GM18511 (cell line): ENCODE data around the gene STX3.
A peak's percentile ranks its signal among the peaks of the same experiment; 100 is the strongest.
"Not testable (repeated sequence)": the region's sequence is repeated elsewhere in the genome, so short reads cannot be mapped to it uniquely, and the experiment has no call there.

Experiments
- ATAC-seq: cut with Tn5 transposase; IDR thresholded peaks from one replicate; pipeline ENCODE4 v1.9.1; 2021; ENCODE audit warnings: mild to moderate bottlenecking, moderate library complexity; ENCODE audit not compliant: unreplicated experiment

Gene STX3

GRCh38 chr11:59829358-59829757, 74.2 kb downstream of the STX3 start:
- no peak for ATAC-seq

- no peak for ATAC-seq
Measured at GRCh38 chr11:59833602-59834001, 78.4 kb downstream of the STX3 start.

- ATAC-seq = no peak
Measured at GRCh38 chr11:59839615-59840014, 84.4 kb downstream of the STX3 start.

- peak; percentile 84 for ATAC-seq
Measured at GRCh38 chr11:59841514-59841913, 86.3 kb downstream of the STX3 start.

GRCh38 chr11:59842316-59842715, 87.1 kb downstream of the STX3 start:
- ATAC-seq = no peak

GRCh38 chr11:59845399-59845798, 90.2 kb downstream of the STX3 start, which contains the start of gene CBLIF:
CBLIF (minus strand) TSS chr11:59845499; CDS start chr11:59845453, 46 bp downstream.
- no peak for ATAC-seq

- ATAC-seq = no peak
Measured at GRCh38 chr11:59846556-59846955, 91.4 kb downstream of the STX3 start.

- ATAC-seq = no peak
Measured at GRCh38 chr11:59847626-59848025, 92.5 kb downstream of the STX3 start.

GRCh38 chr11:59848439-59848838, 93.3 kb downstream of the STX3 start:
- ATAC-seq = not testable (repeated sequence)

- ATAC-seq = peak; percentile 71
Measured at GRCh38 chr11:59849129-59849528, 94.0 kb downstream of the STX3 start.

GRCh38 chr11:59849551-59849950, 94.4 kb downstream of the STX3 start:
- ATAC-seq = not testable (repeated sequence)

GRCh38 chr11:59851416-59851815, 96.2 kb downstream of the STX3 start:
- ATAC-seq = not testable (repeated sequence)

- ATAC-seq = no peak
Measured at GRCh38 chr11:59854871-59855270, 99.7 kb downstream of the STX3 start.
